Measurements from ENCODE around the gene SMAD7.
A peak's percentile ranks its signal among the peaks of the same experiment; 100 is the strongest.

The SMAD7 gene

DNA sequence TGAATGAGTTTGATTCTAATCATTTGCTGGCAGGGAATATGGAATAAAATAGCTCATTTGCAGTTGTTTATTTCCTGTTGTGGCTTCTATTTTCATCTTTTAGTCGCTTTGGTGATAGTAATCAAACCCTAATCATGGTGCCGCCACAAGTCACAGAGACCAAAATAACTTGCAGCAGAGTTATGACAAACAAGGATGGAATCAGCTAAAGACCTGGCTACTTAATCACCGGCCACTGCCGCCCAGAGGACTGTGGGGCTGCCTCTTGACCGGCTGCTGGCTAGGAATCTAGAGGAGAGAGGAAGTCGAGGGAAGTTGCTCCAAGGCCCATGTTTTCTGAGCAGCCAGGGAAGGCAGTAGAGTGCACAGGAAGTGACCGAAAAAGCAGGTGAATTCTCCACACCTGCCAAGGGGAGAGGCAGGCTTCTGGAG is 5.1 kb upstream of the SMAD7 start:
- peaks cover 25% of the 10 kb centered on the region for H3K27me3 ChIP-seq (ENCODE audit: control insufficient read depth, insufficient read depth, low read length)
- H3K4me1 ChIP-seq (ENCODE audit: control insufficient read depth, low read depth, low read length): peaks cover 44% of the 10 kb centered on the region
- H3K4me3 ChIP-seq (ENCODE audit: low read length): no peak overlapping the region
- H3K9ac ChIP-seq (ENCODE audit: low read length): no peak overlapping the region
- H3K36me3 ChIP-seq (ENCODE audit: control insufficient read depth, low read depth, low read length): no peaks in the 10 kb centered on the region
- no peaks in the 10 kb centered on the region for H3K9me3 ChIP-seq (ENCODE audit: control insufficient read depth, low read depth, low read length)
- no peak overlapping the region for H3K27ac ChIP-seq (ENCODE audit: low read length)

DNA sequence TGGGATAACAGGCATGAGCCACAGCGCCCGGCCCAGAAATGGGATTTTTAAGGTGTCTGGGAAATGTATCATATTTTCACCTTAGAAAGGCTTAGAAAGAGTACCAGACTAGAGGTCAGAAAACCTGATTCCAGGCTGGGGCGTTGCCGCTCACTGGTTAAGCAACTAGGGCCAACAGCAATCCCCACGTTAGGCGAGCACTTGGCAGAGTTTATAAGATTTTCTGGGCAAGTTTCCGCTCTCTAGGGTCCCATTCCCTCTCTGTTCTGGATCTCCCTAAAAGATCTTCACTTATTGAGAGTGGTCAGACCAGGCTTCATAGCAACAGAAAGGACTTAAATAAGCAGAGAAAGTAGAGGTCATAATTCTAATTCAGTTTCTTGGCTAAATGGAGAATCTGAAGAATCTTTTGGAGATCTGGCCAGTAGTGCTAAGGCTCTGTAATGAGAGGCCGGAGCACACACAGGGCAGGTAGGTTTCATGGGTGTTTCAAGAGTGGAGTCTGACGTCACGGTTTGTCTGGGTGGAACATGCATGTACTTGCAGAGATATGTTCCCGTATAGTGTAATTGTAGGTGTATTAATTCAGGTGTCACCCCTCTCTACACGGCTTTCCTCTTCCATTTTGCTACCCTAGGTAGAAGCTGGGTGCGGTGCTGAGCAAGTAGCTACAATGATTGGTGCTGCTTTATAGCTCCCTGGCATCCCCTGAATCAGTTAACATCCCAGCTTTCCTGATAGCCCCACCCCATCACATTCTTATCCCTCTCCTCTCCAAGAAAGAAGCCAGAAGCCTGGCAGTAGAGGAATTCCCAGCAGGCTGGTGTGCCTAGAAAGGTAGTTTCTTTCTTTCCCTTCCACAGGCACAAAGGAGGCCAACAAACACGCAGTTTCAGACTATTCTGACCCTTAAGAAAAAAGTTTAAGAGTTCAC is 4.4 kb upstream of the SMAD7 start:
- H3K36me3 ChIP-seq (ENCODE audit: control insufficient read depth, low read depth, low read length): no peaks in the 10 kb centered on the region
- peaks cover 37% of the 10 kb centered on the region for H3K4me1 ChIP-seq (ENCODE audit: control insufficient read depth, low read depth, low read length)
- H3K27me3 ChIP-seq (ENCODE audit: control insufficient read depth, insufficient read depth, low read length): peaks cover 28% of the 10 kb centered on the region
- H3K4me3 ChIP-seq (ENCODE audit: low read length): no peak overlapping the region
- no peak overlapping the region for H3K27ac ChIP-seq (ENCODE audit: low read length)
- H3K9ac ChIP-seq (ENCODE audit: low read length): no peak overlapping the region
- H3K9me3 ChIP-seq (ENCODE audit: control insufficient read depth, low read depth, low read length): no peaks in the 10 kb centered on the region

DNA sequence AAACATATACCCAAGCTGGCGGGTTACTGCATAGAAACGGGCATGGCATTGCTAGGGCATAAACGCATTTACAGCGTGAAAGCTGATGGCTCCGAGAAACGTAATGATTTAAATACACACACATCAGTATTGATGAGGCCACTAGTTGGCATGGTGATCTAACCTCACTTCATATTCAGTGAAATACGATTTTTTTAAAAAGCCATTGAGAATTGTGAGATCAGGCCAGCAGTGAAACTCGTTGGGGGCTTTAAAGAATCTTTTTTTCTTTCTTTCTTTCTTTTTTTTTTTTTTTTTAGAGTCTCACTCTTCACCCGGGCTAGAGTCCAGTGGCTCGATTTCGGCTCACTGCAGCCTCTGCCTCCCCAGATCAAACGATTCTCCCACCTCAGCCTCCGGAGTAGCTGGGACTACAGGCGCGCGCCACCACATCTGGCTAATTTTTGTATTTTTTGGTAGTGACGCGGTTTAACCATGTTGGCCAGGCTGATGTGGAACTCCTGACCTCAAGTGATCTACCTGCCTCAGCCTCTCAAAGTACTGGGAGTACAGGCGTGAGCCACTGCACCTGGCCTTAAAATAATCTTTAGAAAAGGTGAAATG is 2.4 kb upstream of the SMAD7 start:
- no peaks in the 10 kb centered on the region for H3K9me3 ChIP-seq (ENCODE audit: control insufficient read depth, low read depth, low read length)
- H3K27me3 ChIP-seq (ENCODE audit: control insufficient read depth, insufficient read depth, low read length): peaks cover 43% of the 10 kb centered on the region
- H3K4me1 ChIP-seq (ENCODE audit: control insufficient read depth, low read depth, low read length): peaks cover 22% of the 10 kb centered on the region
- H3K27ac ChIP-seq (ENCODE audit: low read length): peak overlapping the region; percentile 92
- H3K4me3 ChIP-seq (ENCODE audit: low read length): peak overlapping the region; percentile 78
- H3K36me3 ChIP-seq (ENCODE audit: control insufficient read depth, low read depth, low read length): no peaks in the 10 kb centered on the region
- H3K9ac ChIP-seq (ENCODE audit: low read length): peak overlapping the region; percentile 87

DNA sequence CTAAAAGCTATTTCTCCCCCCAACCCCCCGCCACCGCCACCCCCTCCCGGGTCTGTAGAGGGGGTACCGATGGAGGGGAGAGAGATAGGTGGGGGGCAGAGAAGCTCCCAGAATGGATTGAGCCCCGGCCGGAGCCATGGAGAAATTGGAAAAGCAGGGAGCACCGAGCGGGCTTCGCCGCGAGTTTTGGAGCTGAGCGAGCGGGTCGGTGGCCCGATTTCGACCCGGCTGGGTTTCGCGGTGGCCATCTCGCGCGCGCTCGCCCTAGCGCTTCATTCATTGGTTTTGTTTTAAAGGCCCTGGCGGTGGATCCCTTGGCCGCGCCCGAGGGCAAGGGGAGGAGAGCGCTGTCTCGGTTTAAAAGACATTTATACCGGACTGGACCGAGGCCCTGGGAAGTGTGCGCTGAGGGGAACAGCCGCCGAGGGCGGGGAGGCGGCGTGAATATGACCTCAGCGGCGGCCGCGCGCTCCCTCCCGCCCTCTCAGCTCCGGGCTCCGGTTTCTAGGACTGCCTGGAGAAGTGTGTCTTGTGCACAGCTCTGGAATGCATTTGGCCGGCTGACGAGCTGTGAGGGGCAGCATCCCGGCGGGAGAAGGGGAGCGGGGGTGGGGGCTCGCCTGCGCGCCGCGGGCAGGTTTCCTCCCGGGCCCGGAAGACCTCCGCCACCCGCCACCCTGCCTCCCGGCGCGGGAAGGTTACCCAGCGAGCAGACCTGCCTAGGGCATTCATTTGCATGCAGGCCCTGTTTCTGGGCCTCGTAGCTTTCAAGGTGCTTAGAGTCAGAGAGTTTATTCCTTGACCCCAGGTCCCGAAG is 1.7 kb upstream of the SMAD7 start:
- peaks cover 27% of the 10 kb centered on the region for H3K4me1 ChIP-seq (ENCODE audit: control insufficient read depth, low read depth, low read length)
- no peaks in the 10 kb centered on the region for H3K9me3 ChIP-seq (ENCODE audit: control insufficient read depth, low read depth, low read length)
- H3K4me3 ChIP-seq (ENCODE audit: low read length): peak overlapping the region; percentile 78
- peaks cover 44% of the 10 kb centered on the region for H3K27me3 ChIP-seq (ENCODE audit: control insufficient read depth, insufficient read depth, low read length)
- H3K9ac ChIP-seq (ENCODE audit: low read length): peak overlapping the region; percentile 87
- H3K27ac ChIP-seq (ENCODE audit: low read length): peak overlapping the region; percentile 92
- no peaks in the 10 kb centered on the region for H3K36me3 ChIP-seq (ENCODE audit: control insufficient read depth, low read depth, low read length)

DNA sequence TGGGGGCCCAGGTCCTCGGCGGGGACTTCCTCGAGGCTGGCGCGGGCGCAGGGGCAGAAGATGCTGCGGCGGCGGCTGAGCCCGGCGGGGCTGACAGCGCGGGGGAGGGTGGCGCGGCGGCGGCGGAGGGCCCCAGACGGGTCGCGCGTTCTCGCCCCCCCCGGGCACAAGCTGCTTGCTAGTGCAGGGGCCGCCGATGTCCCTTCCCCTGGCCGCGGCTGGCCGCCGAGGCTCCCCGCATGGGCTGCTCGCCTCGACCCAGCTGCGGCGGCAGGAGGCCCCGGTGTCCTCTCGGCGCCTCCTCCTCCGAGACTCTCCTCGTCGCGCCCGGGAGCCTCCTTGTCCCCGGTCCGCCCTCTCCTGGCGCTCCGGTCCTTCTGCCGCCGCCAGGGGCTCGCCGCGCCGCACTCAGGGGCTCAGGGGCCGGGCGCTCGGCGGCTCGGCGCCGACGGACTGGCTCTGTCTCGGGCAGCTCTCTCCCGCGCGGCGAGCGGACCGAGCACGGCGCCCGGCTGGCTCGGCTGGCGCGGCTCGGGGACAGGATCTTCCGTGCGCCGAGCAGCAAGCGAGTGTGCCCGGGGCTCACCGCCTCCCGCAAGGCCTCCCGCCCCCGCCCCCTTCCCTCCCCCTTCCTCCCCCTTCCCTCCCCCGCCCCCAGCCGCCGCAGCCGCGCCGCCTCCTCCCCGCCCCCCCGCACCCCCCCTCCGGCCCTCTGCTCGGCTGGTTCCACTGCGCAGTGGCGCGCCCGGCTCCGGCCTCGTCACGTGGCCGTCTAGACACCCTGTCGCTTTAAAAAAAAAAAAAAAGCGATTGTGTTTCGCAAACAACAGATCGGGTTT is 902 bp upstream of the SMAD7 start:
- Histone ChIP-seq H3K9ac (ENCODE audit: low read length) (peak overlapping the region; percentile 87), H3K27ac (ENCODE audit: low read length) (peak overlapping the region; percentile 92), H3K4me3 (ENCODE audit: low read length) (peak overlapping the region; percentile 87), H3K36me3 (ENCODE audit: control insufficient read depth, low read depth, low read length) (no peaks in the 10 kb centered on the region), H3K4me1 (ENCODE audit: control insufficient read depth, low read depth, low read length) (peaks cover 31% of the 10 kb centered on the region), H3K27me3 (ENCODE audit: control insufficient read depth, insufficient read depth, low read length) (peaks cover 46% of the 10 kb centered on the region), H3K9me3 (ENCODE audit: control insufficient read depth, low read depth, low read length) (no peaks in the 10 kb centered on the region)

DNA sequence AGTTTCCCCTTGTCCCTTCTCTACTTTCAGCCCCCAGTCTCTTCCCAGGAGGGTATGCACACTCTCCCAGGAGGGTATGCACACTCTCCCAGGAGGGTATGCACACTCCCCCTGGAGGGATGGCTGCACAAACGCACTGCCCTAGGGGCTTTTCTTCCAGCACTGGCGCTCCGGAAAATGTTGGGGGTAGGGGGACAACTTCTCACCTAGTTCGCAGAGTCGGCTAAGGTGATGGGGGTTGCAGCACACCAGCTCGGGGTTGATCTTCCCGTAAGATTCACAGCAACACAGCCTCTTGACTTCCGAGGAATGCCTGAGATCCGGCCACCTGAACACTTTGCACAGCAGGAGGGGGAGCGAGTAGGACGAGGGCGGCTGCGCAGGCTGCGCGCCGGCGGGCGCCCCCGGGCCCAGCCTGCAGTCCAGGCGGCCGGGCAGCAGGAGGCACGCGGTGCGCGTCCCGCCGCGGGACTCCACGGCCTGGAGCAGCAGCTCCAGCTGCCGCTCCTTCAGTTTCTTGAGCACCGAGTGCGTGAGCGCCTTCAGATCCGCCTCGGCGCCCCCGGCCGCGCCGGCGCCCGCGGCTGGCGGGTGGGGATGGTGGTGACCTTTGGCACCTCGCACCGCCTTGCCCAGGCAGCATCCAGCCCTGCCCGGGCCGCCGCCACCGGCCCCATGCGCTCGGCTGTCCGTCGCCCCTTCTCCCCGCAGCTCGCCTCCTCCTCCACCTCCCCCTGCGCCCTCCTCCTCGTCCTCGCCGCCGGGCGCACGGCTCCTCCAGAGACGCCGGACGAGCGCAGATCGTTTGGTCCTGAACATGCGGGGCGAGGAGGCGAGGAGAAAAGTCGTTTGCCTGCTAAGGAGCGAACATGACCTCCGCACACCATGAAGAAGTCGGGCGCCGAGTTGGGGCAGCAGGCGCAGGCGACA is 894 bp downstream of the SMAD7 start:
- peak overlapping the region; percentile 95 for H3K4me3 ChIP-seq (ENCODE audit: low read length)
- H3K36me3 ChIP-seq (ENCODE audit: control insufficient read depth, low read depth, low read length): no peaks in the 10 kb centered on the region
- H3K9ac ChIP-seq (ENCODE audit: low read length): peak overlapping the region; percentile 66
- peaks cover 48% of the 10 kb centered on the region for H3K27me3 ChIP-seq (ENCODE audit: control insufficient read depth, insufficient read depth, low read length)
- no peak overlapping the region for H3K27ac ChIP-seq (ENCODE audit: low read length)
- H3K4me1 ChIP-seq (ENCODE audit: control insufficient read depth, low read depth, low read length): peaks cover 19% of the 10 kb centered on the region
- no peaks in the 10 kb centered on the region for H3K9me3 ChIP-seq (ENCODE audit: control insufficient read depth, low read depth, low read length)

DNA sequence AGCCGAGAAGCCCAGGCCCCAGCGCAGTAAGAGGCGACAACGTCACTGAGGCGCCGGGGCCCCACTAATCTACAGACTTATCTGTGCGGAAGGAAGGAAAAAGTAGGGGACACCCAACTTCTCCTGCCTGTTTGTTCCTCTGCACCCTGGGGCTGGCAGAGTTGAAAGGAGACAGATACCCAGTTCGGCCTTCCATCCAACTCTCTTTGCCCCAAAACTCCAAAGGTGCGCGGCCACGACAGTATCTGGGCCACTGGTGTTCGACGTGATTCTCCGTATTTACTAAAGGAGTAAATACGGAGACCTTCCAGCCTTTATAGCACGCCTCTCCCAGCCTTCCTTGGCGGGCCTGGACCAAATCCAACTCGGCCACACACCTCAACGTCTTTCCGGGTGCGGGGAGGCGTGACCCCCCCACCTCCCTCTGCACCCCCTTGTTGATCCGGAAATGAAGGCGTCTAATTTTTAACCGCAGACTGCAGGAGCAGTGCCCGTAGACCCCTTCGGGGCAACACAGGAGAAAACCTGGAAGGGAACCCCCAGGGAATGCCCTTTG is 1.6 kb downstream of the SMAD7 start:
- Histone ChIP-seq H3K36me3 (ENCODE audit: control insufficient read depth, low read depth, low read length) (no peaks in the 10 kb centered on the region), H3K27ac (ENCODE audit: low read length) (no peak overlapping the region), H3K4me1 (ENCODE audit: control insufficient read depth, low read depth, low read length) (peaks cover 24% of the 10 kb centered on the region), H3K9ac (ENCODE audit: low read length) (peak overlapping the region; percentile 66), H3K4me3 (ENCODE audit: low read length) (peak overlapping the region; percentile 95), H3K9me3 (ENCODE audit: control insufficient read depth, low read depth, low read length) (no peaks in the 10 kb centered on the region), H3K27me3 (ENCODE audit: control insufficient read depth, insufficient read depth, low read length) (peaks cover 44% of the 10 kb centered on the region)

DNA sequence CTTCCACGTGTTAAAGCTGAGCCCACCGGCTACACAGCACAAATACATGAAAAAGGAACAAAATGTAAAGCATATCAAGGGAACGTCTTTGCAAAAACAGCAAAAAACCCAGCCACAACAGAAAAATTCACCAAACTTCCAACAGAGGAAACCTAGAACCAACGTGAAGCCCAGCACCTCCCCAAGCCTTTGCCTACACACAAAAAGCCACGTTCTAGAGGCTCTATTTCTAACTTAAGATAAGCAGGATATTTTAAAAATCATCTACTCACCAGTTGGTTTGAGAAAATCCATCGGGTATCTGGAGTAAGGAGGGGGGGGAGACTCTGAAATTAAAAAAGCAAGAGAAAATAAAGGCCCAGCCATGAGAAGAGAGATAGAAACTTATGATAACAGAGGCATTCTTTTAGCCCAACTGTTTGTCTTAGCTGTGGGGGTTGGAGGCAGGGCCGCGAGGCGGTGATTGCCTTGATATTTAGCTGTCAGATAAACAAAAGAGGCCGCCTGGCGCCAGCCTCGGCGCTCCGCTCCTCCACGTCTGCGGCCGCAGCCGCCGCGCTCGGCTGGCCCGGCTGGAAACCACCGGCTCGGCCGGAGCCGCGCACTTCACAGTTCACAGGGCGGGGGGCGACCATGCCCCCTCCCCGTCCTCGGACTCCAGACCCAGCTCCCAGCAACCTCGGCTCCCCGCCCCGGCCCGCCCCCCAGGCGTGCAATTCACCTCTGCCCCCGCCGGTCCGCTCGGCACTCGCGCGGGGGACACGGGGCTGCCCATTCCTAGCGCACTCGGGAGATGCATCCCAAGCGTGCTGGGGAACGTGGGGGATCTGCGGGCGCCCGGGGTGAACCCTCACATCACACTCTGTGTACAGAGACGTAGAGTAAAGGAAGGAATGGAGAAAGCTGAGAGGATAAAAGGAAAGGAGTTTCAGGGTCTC is 2.4 kb downstream of the SMAD7 start:
- Histone ChIP-seq H3K9ac (ENCODE audit: low read length) (peak overlapping the region; percentile 66), H3K4me3 (ENCODE audit: low read length) (peak overlapping the region; percentile 95), H3K4me1 (ENCODE audit: control insufficient read depth, low read depth, low read length) (peaks cover 24% of the 10 kb centered on the region), H3K9me3 (ENCODE audit: control insufficient read depth, low read depth, low read length) (no peaks in the 10 kb centered on the region), H3K27me3 (ENCODE audit: control insufficient read depth, insufficient read depth, low read length) (peaks cover 39% of the 10 kb centered on the region), H3K36me3 (ENCODE audit: control insufficient read depth, low read depth, low read length) (no peaks in the 10 kb centered on the region), H3K27ac (ENCODE audit: low read length) (no peak overlapping the region)

DNA sequence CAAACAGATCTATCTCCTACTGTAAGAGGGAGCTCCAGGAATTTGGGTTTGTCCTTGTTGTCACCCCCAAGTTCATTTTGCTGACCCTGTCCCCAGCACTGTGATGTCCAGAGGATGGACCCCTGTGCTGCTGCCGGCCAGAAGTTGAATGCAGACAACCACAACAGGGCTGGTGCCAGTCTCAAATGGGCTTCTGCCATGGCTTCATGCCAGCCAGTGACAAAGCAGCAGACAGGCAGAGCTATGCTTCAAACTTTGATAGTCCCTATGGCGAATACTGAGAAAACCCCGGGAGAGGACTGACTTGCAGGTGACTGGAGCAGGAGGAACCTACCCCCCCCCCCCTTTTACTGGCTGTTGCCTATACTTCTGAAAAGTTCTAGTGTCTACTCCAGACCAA is 3.2 kb downstream of the SMAD7 start:
- H3K27ac ChIP-seq (ENCODE audit: low read length): no peak overlapping the region
- H3K9ac ChIP-seq (ENCODE audit: low read length): no peak overlapping the region
- no peaks in the 10 kb centered on the region for H3K9me3 ChIP-seq (ENCODE audit: control insufficient read depth, low read depth, low read length)
- peaks cover 39% of the 10 kb centered on the region for H3K27me3 ChIP-seq (ENCODE audit: control insufficient read depth, insufficient read depth, low read length)
- peaks cover 18% of the 10 kb centered on the region for H3K4me1 ChIP-seq (ENCODE audit: control insufficient read depth, low read depth, low read length)
- no peaks in the 10 kb centered on the region for H3K36me3 ChIP-seq (ENCODE audit: control insufficient read depth, low read depth, low read length)
- H3K4me3 ChIP-seq (ENCODE audit: low read length): peak overlapping the region; percentile 95

Measured in iPS-18a (cell line).